NT2/D1 (cell line): Measurements from ENCODE around the gene RBKS.
"Not testable (repeated sequence)": the region's sequence is repeated elsewhere in the genome, so short reads cannot be mapped to it uniquely, and the experiment has no call there.

Source experiments
- DNase-seq: peaks from one replicate; pipeline ENCODE4 v3.0.0-alpha.2; 2011; ENCODE audit warnings: low read depth, low spot score
- H3K27me3 ChIP-seq: 2 replicates; pipeline ENCODE4 v1.6.0; 2011; ENCODE audit warnings: mild to moderate bottlenecking; ENCODE audit not compliant: insufficient read length, insufficient read depth
- H3K36me3 ChIP-seq: 2 replicates; pipeline ENCODE4 v1.6.1; 2011; ENCODE audit warnings: mild to moderate bottlenecking, low read length, mixed read lengths; ENCODE audit not compliant: insufficient read depth, insufficient read length
- H3K4me1 ChIP-seq: 2 replicates; pipeline ENCODE4 v1.5.1; 2011; ENCODE audit not compliant: insufficient read depth, insufficient read length
- H3K4me3 ChIP-seq: 2 replicates; pipeline ENCODE4 v1.5.1; 2011; ENCODE audit warnings: low read depth; ENCODE audit not compliant: insufficient read length
- H3K9ac ChIP-seq: 2 replicates; pipeline ENCODE4 v1.6.0; 2011; ENCODE audit warnings: low read depth; ENCODE audit not compliant: insufficient read length
- H3K9me3 ChIP-seq: 2 replicates; pipeline ENCODE4 v1.5.1; 2011; ENCODE audit warnings: mild to moderate bottlenecking, low read length; ENCODE audit not compliant: insufficient read depth
- SUZ12 ChIP-seq: IDR thresholded peaks from 2 replicates; pipeline ENCODE4 v1.6.1; 2011; ENCODE audit not compliant: insufficient read length, insufficient read depth; ENCODE audit errors: extremely low read depth
- YY1 ChIP-seq: IDR thresholded peaks from 2 replicates; pipeline ENCODE4 v1.6.1; 2011; ENCODE audit not compliant: insufficient read length, insufficient read depth
- ZNF274 ChIP-seq: IDR thresholded peaks from 2 replicates; pipeline ENCODE4 v1.6.1; 2011; ENCODE audit warnings: mild to moderate bottlenecking, low read depth, low read length

Gene RBKS

DNA sequence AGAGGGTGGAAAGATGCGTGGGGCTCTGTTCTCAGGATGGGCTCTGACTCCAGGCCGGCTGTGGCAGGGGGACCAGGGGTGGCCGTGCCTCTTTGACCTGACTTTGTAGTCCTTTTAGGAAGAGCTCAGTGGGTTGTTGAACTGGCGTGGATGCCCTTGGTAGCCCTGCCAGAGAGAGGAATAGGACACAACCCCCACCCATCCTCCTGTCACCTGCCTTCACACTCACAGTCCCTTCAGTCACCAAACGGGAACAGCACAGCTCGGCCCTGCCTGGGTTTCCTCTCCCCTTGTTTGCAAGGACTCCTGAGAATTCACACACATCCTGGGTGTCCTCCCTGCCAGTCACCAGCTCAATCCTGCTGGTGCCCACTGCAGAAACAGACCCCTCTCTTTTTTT, 138.8 kb downstream of the RBKS start:
- H3K4me3 ChIP-seq = no peak overlapping the region
- H3K9me3 ChIP-seq = no peaks in the 10 kb centered on the region
- H3K27me3 ChIP-seq = no peaks in the 10 kb centered on the region
- no peaks in the 10 kb centered on the region for H3K4me1 ChIP-seq
- no peak for TF ChIP-seq YY1
- no peak overlapping the region for H3K9ac ChIP-seq
- no peak for DNase-seq
- no peaks in the 10 kb centered on the region for H3K36me3 ChIP-seq

- not testable (repeated sequence) for H3K4me1 ChIP-seq, DNase-seq, H3K9ac ChIP-seq, H3K36me3 ChIP-seq, H3K27me3 ChIP-seq, H3K9me3 ChIP-seq, H3K4me3 ChIP-seq
Observed at GRCh38 chr2:27748803-27749554, 141.2 kb downstream of the RBKS start.

GRCh38 chr2:27747827-27748352, 142.3 kb downstream of the RBKS start:
- no peak for DNase-seq
- Histone ChIP-seq H3K27me3 (no peaks in the 10 kb centered on the region), H3K9ac (no peak overlapping the region), H3K36me3 (no peaks in the 10 kb centered on the region), H3K4me1 (no peaks in the 10 kb centered on the region), H3K9me3 (no peaks in the 10 kb centered on the region), H3K4me3 (no peak overlapping the region)
- TF ChIP-seq SUZ12 (no peak), YY1 (no peak)

DNA sequence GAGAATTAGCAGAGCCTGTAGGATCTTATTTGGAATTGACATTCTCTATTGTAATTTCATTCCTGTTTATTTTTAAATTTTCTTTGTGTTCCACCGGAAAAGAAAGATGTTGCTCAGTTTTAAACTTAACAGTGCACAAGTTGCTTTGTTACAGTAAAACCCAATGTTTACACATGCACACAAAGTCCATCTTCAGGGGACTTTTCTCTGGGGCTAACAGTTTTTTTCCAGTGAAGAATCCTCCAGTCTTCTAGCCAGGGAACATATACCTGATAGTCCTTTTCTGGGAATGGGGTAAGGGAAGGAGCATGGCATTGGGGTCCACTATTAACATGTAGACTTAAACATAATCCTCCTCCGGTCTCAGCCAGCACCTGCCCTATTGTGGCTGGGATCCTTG, 143.9 kb downstream of the RBKS start:
- H3K27me3 ChIP-seq = no peaks in the 10 kb centered on the region
- no peaks in the 10 kb centered on the region for H3K9me3 ChIP-seq
- DNase-seq = no peak
- no peaks in the 10 kb centered on the region for H3K4me1 ChIP-seq
- no peak overlapping the region for H3K4me3 ChIP-seq
- TF ChIP-seq SUZ12 (no peak), YY1 (no peak), ZNF274 (no peak)
- H3K36me3 ChIP-seq = no peaks in the 10 kb centered on the region
- H3K9ac ChIP-seq = no peak overlapping the region

GRCh38 chr2:27745494-27745893, 144.7 kb downstream of the RBKS start:
- DNase-seq, H3K36me3 ChIP-seq, H3K4me1 ChIP-seq, H3K9me3 ChIP-seq, H3K9ac ChIP-seq, H3K4me3 ChIP-seq, H3K27me3 ChIP-seq: not testable (repeated sequence)

GRCh38 chr2:27742571-27742970, 147.6 kb downstream of the RBKS start:
- TF ChIP-seq YY1 = no peak
- no peak for TF ChIP-seq ZNF274
- TF ChIP-seq SUZ12 = no peak
- H3K4me3 ChIP-seq = no peak overlapping the region
- no peaks in the 10 kb centered on the region for H3K27me3 ChIP-seq
- no peaks in the 10 kb centered on the region for H3K9me3 ChIP-seq
- no peak for DNase-seq
- no peaks in the 10 kb centered on the region for H3K36me3 ChIP-seq
- no peak overlapping the region for H3K9ac ChIP-seq
- H3K4me1 ChIP-seq = no peaks in the 10 kb centered on the region

GRCh38 chr2:27741673-27742072, 148.5 kb downstream of the RBKS start:
- DNase-seq = no peak
- TF ChIP-seq SUZ12 (no peak), ZNF274 (no peak), YY1 (no peak)
- Histone ChIP-seq H3K9ac (no peak overlapping the region), H3K4me3 (no peak overlapping the region), H3K9me3 (no peaks in the 10 kb centered on the region), H3K4me1 (no peaks in the 10 kb centered on the region), H3K36me3 (no peaks in the 10 kb centered on the region), H3K27me3 (peaks cover 3% of the 10 kb centered on the region)

DNA sequence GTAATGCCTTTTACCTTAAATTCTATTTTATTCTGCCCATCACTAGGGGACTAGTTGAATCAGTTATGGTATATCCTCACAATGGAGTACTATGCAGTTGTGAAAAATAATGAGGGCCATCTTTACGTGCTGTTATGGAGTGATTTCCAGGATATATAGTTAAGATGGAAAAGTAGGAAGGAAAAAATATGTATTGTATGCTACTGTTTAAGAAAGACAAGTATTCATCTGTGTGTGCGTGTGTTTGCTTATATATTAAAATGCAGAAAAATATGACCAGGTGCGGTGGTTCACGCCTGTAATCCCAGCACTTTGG, 151.2 kb downstream of the RBKS start:
- Histone ChIP-seq H3K9me3 (no peaks in the 10 kb centered on the region), H3K36me3 (no peaks in the 10 kb centered on the region), H3K27me3 (peaks cover 20% of the 10 kb centered on the region), H3K4me1 (peaks cover 2% of the 10 kb centered on the region), H3K9ac (no peak overlapping the region), H3K4me3 (no peak overlapping the region)
- no peak for DNase-seq
- no peak for TF ChIP-seq ZNF274
- TF ChIP-seq SUZ12 = no peak
- no peak for TF ChIP-seq YY1
